K562 (cell line): ENCODE measurements around the gene BNC2. TPM values are rescaled to one million over a fixed set of nuclear protein-coding genes. Genes with fewer than 3 reads are reported as not detected.

Experiments
- ATAC-seq: fragments of 200-7000 bp; cut with Tn5 transposase; 3 replicates; pipeline ENCODE4 v1.9.1; 2020; ENCODE audit warnings: moderate library complexity
- BruUV-seq: library from RNA; stranded (reverse); fragments of 400-500 nt; replicated peaks from 2 replicates; lab custom pipeline; 2021; lab: Mats Ljungman, UMichigan
- CTCF ChIA-PET: fragments of 300-600 bp; formaldehyde crosslinking; extraction: SDS; loops from one replicate; lab custom pipeline; 2021; ENCODE audit warnings: low intra/inter-chr PET ratio; lab: Yijun Ruan, JAX
- POLR2A ChIA-PET: fragments of 300-600, 350-650 bp; sonication (Branson Sonifier 250); formaldehyde crosslinking; extraction: SDS; loops from one replicate; lab custom pipeline; 2021; ENCODE audit warnings: antibody characterized with exemption, inconsistent platforms; lab: Yijun Ruan, JAX
- DNase-seq, 4 experiments: peaks; one replicate each; pipeline versions ENCODE4 v3.0.0 to v3.0.0-alpha.2; 2011 to 2018; ENCODE audit warnings: low spot score in 3 of 4, mixed read lengths in 3 of 4; ENCODE audit errors: extremely low read depth in 1 of 4
- FAIRE-seq: peaks from 2 replicates; lab custom pipeline; 2011; peaks lifted over from hg19 to GRCh38; lab: Jason Lieb, UNC
- H2AFZ ChIP-seq: 2 replicates; pipeline ENCODE4 v1.6.0; 2011; ENCODE audit warnings: low read depth, low read length, control low read depth, inconsistent platforms
- H3K27ac ChIP-seq: fragments of 200-600 bp; 3 replicates; pipeline ENCODE4 v1.8.0; 2011; ENCODE audit warnings: low read depth, mild to moderate bottlenecking, control low read depth, inconsistent platforms, low read length, moderate library complexity, mixed read lengths; ENCODE audit errors: extremely low read depth
- H3K27me3 ChIP-seq, 2 experiments: fragments of 300-600 bp in 1 of 2; 2 replicates in 1 of 2; 3 replicates in 1 of 2; pipeline versions ENCODE4 v1.6.0 to v1.8.0; 2011; ENCODE audit warnings: inconsistent platforms in 2 of 2, low read length in 2 of 2, mild to moderate bottlenecking in 1 of 2, mixed read lengths in 1 of 2, moderate library complexity in 1 of 2; ENCODE audit not compliant: control insufficient read depth in 2 of 2, insufficient read depth in 2 of 2
- H3K36me3 ChIP-seq: fragments of 300-600 bp; 3 replicates; pipeline ENCODE4 v1.8.0; 2011; ENCODE audit warnings: mild to moderate bottlenecking, low read length, inconsistent platforms; ENCODE audit not compliant: control insufficient read depth, insufficient read depth
- H3K4me1 ChIP-seq, 2 experiments: fragments of 200-600 bp in 1 of 2; replicated peaks in 1 of 2; 2 replicates in 1 of 2; 3 replicates in 1 of 2; pipeline versions ENCODE4 v1.5.1 to v1.8.0; 2011; ENCODE audit warnings: inconsistent platforms in 2 of 2, low read length in 2 of 2, mild to moderate bottlenecking in 1 of 2, mixed read lengths in 1 of 2, moderate library complexity in 1 of 2; ENCODE audit not compliant: control insufficient read depth in 2 of 2, insufficient read depth in 2 of 2
- H3K4me2 ChIP-seq: 2 replicates; pipeline ENCODE4 v1.6.1; 2011; ENCODE audit warnings: low read length, control low read depth, inconsistent platforms, mixed read lengths; ENCODE audit not compliant: insufficient read depth
- H3K4me3 ChIP-seq: fragments of 200-600 bp; sonication (generic), shearing (Covaris generic); 2 replicates; pipeline ENCODE4 v1.5.1; 2016; ENCODE audit warnings: control low read depth, inconsistent platforms
- H3K79me2 ChIP-seq: fragments of 200-600 bp; 3 replicates; pipeline ENCODE4 v1.8.0; 2011; ENCODE audit warnings: low read length, inconsistent platforms; ENCODE audit not compliant: control insufficient read depth, insufficient read depth
- H3K9ac ChIP-seq, 2 experiments: 2 replicates each; pipeline versions ENCODE4 v1.6.0 to v1.6.1; 2011; ENCODE audit warnings: low read depth in 2 of 2, low read length in 2 of 2, control low read depth in 1 of 2, inconsistent platforms in 1 of 2, mild to moderate bottlenecking in 1 of 2, mixed read lengths in 1 of 2; ENCODE audit not compliant: insufficient read depth in 1 of 2
- H3K9me1 ChIP-seq: one replicate; pipeline ENCODE4 v1.6.0; 2011; ENCODE audit warnings: inconsistent platforms, mild to moderate bottlenecking, low read length, moderate library complexity; ENCODE audit not compliant: control insufficient read depth, insufficient read depth
- H3K9me3 ChIP-seq: replicated peaks from 2 replicates; pipeline ENCODE4 v1.5.1; 2011; ENCODE audit warnings: low read depth, low read length, inconsistent platforms; ENCODE audit not compliant: control insufficient read depth, insufficient read depth
- H4K20me1 ChIP-seq: replicated peaks from 2 replicates; pipeline ENCODE4 v1.6.1; 2011; ENCODE audit warnings: low read length, inconsistent platforms, mixed read lengths; ENCODE audit not compliant: control insufficient read depth, insufficient read depth
- WHSC1 ChIP-seq: IDR thresholded peaks from one replicate; pipeline ENCODE4 v1.6.1; 2012; ENCODE audit warnings: low read length, control low read depth, inconsistent platforms
- ZNF436 ChIP-seq: fragments of 250-450, 450-650 bp; sonication (Bioruptor Pico); formaldehyde crosslinking; IDR thresholded peaks from 2 replicates; pipeline ENCODE4 v1.7.0; 2020; ENCODE audit warnings: mild to moderate bottlenecking
- WGBS: fragments of 100-300 bp; shearing (Covaris generic); methylation state at CpG from one replicate; pipeline ENCODE4 v1.1.6; 2016; ENCODE audit warnings: low coverage, mixed read lengths; ENCODE audit not compliant: insufficient coverage; ENCODE audit errors: missing lambda C conversion rate; 5-methylcytosine and 5-hydroxymethylcytosine counted together
- in situ Hi-C: fragments of 300-500 bp; cut with MboI; formaldehyde crosslinking; loops from 4 replicates; pipeline ENCODE4 v1.15.0; 2018; ENCODE audit warnings: inconsistent platforms, mixed read lengths
- intact Hi-C: fragments of 100-400 bp; cut with micrococcal nuclease; formaldehyde crosslinking; loops from 2 replicates; pipeline ENCODE4 v1.14.2; 2022
- polyA plus RNA-seq, 8 experiments: library from polyadenylated mRNA; depleted of rRNA in 4 of 8; stranded (reverse) in 5 of 8; unstranded in 3 of 8; fragments of >200 nt; fragmentation: Nextera tagmentation in 2 of 8; fragmentation: Illumina TruSeq in 1 of 8; extraction: Ambion mirVana in 2 of 8; extraction: Trizol in 1 of 8; gene quantifications; 2 replicates each; pipeline versions ENCODE4 v1.2.1 to v1.2.3, GENCODE V29; 2011 to 2014; ENCODE audit warnings: inconsistent platforms in 1 of 8, missing spikeins in 1 of 8
- total RNA-seq, 7 experiments: library from RNA; depleted of rRNA in 6 of 7; stranded (reverse); fragments of >200 nt in 6 of 7; fragmentation: Illumina TruSeq in 2 of 7; extraction: Trizol in 2 of 7; gene quantifications; 2 replicates each; pipeline versions ENCODE4 v1.2.1 to v1.2.3, GENCODE V29; 2011 to 2021; ENCODE audit warnings: low replicate concordance in 1 of 7
- TF ChIP-seq, protein P1 (sequence below), 2 experiments: fragments of 450-650 bp in 1 of 2; sonication (generic) in 1 of 2; formaldehyde crosslinking in 1 of 2; IDR thresholded peaks in 1 of 2; conservative IDR thresholded peaks in 1 of 2; 2 replicates each; pipeline versions ENCODE4 v1.6.1 to v1.8.1; 2016 to 2023; ENCODE audit warnings: mild to moderate bottlenecking in 2 of 2, moderate library complexity in 2 of 2, inconsistent platforms in 1 of 2, missing genetic modification reagents in 1 of 2
- TF ChIP-seq, protein P2 (sequence below): fragments of 450-650 bp; IDR thresholded peaks from 2 replicates; pipeline ENCODE4 v1.7.1; 2018; ENCODE audit warnings: mild to moderate bottlenecking, low read depth; ENCODE audit not compliant: partially characterized antibody

The BNC2 gene
- total and polyA plus RNA-seq, 9 of the 15 experiments (the other 6 are each of a cell fraction or from before 2014, with no cell fraction given): not detected

DNA sequence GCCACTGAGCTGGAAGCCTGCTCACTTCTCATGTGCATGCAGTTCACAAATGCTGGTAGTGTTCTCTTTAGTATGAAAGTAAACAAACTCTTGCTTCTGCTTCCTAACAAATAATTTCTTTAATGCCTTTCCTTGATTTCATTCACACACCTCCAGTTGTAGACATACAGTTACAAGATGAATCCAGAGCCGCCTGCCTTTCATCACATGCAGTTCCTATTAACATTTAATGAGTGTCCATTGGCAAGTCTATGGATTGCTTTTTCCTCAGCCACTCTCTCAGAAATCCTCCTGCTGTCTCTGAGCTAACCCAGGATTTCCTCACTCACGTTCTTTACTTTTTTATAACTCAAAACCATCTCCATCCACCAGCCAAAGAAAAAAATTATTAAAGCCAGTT lies 408.6 kb downstream of the BNC2 start:
- Histone ChIP-seq H3K4me3 (no peak overlapping the region), H2AFZ (no peak overlapping the region), H4K20me1 (no peaks in the 10 kb centered on the region), H3K4me2 (no peak overlapping the region), H3K36me3 (no peaks in the 10 kb centered on the region), H3K9me1 (no peaks in the 10 kb centered on the region), H3K9ac (no peak overlapping the region), H3K27ac (no peak overlapping the region), H3K9me3 (no peaks in the 10 kb centered on the region), H3K4me1 (no peaks in the 10 kb centered on the region), H3K27me3 (no peaks in the 10 kb centered on the region), H3K79me2 (no peaks in the 10 kb centered on the region)
- in situ Hi-C loops (no loop called here), intact Hi-C loops (no loop called here)
- 0% methylated on average over 2 of the region's 2 CpGs for WGBS
- TF ChIP-seq WHSC1 (no peak), ZNF436 (no peak)
- TF ChIP-seq, protein P1, sequence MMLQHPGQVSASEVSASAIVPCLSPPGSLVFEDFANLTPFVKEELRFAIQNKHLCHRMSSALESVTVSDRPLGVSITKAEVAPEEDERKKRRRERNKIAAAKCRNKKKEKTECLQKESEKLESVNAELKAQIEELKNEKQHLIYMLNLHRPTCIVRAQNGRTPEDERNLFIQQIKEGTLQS (IDR thresholded peaks at IDR 0.05): no peak
- TF ChIP-seq, protein P1 (CRISPR knock-in tag; conservative IDR thresholded peaks at IDR 0.05): no peak
- TF ChIP-seq, protein P2, sequence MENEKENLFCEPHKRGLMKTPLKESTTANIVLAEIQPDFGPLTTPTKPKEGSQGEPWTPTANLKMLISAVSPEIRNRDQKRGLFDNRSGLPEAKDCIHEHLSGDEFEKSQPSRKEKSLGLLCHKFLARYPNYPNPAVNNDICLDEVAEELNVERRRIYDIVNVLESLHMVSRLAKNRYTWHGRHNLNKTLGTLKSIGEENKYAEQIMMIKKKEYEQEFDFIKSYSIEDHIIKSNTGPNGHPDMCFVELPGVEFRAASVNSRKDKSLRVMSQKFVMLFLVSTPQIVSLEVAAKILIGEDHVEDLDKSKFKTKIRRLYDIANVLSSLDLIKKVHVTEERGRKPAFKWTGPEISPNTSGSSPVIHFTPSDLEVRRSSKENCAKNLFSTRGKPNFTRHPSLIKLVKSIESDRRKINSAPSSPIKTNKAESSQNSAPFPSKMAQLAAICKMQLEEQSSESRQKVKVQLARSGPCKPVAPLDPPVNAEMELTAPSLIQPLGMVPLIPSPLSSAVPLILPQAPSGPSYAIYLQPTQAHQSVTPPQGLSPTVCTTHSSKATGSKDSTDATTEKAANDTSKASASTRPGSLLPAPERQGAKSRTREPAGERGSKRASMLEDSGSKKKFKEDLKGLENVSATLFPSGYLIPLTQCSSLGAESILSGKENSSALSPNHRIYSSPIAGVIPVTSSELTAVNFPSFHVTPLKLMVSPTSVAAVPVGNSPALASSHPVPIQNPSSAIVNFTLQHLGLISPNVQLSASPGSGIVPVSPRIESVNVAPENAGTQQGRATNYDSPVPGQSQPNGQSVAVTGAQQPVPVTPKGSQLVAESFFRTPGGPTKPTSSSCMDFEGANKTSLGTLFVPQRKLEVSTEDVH: no peak
- CTCF ChIA-PET: no interaction called here
- FAIRE-seq (no peak), ATAC-seq (no peak), DNase-seq (no peak)
- POLR2A ChIA-PET: no interaction called here
- BruUV-seq: no TSS peak
